Nephron (organoid): ENCODE measurements around the gene KMT2C.

Source experiments
- H3K27ac Mint-ChIP-seq, 3 experiments: 2 replicates each; pipeline ENCODE4 v1.8.0; 2020; ENCODE audit warnings: mixed read lengths in 3 of 3, mild to moderate bottlenecking in 2 of 3, moderate library complexity in 1 of 3
- H3K27me3 Mint-ChIP-seq: 2 replicates; pipeline ENCODE4 v1.8.0; 2021; ENCODE audit warnings: low read depth, mild to moderate bottlenecking, moderate library complexity, mixed read lengths
- H3K36me3 Mint-ChIP-seq: 2 replicates; pipeline ENCODE4 v1.8.0; 2020; ENCODE audit warnings: low read depth, mixed read lengths
- H3K4me1 Mint-ChIP-seq: 2 replicates; pipeline ENCODE4 v1.8.0; 2020; ENCODE audit warnings: mixed read lengths
- H3K4me3 Mint-ChIP-seq, 3 experiments: 2 replicates each; pipeline ENCODE4 v1.8.0; 2020; ENCODE audit warnings: mild to moderate bottlenecking in 3 of 3, mixed read lengths in 3 of 3, moderate library complexity in 2 of 3
- H3K9me3 Mint-ChIP-seq: 2 replicates; pipeline ENCODE4 v1.8.0; 2020; ENCODE audit warnings: mixed read lengths
- CTCF ChIP-seq, 3 experiments: fragments of 200-600 bp; sonication (generic); IDR thresholded peaks; one replicate each; pipeline ENCODE4 v1.5.0; 2021; ENCODE audit warnings: antibody characterized with exemption in 3 of 3; ENCODE audit not compliant: unreplicated experiment in 3 of 3

KMT2C gene

GRCh38 chr7:152196391-152196790 is 239.4 kb downstream of the KMT2C start:
- H3K4me1 Mint-ChIP-seq: no peaks in the 10 kb centered on the region
- no peaks in the 10 kb centered on the region for H3K27me3 Mint-ChIP-seq
- no peak for TF ChIP-seq CTCF (IDR thresholded peaks at IDR 0.05; ENCODE audit: unreplicated experiment in 3 of 3)

GRCh38 chr7:152193880-152194279 is 241.9 kb downstream of the KMT2C start:
- H3K36me3 Mint-ChIP-seq: peaks cover 79% of the 10 kb centered on the region
- H3K27me3 Mint-ChIP-seq: no peaks in the 10 kb centered on the region
- no peak overlapping the region for H3K4me3 Mint-ChIP-seq
- no peak overlapping the region for H3K27ac Mint-ChIP-seq
- no peaks in the 10 kb centered on the region for H3K4me1 Mint-ChIP-seq
- no peak for TF ChIP-seq CTCF (IDR thresholded peaks at IDR 0.05; ENCODE audit: unreplicated experiment in 3 of 3)
- H3K9me3 Mint-ChIP-seq: no peaks in the 10 kb centered on the region

More at GRCh38 chr7:152196391-152196790, 239.4 kb downstream of the KMT2C start:
- no peak overlapping the region for H3K27ac Mint-ChIP-seq
- no peak overlapping the region for H3K4me3 Mint-ChIP-seq
- peaks cover 72% of the 10 kb centered on the region for H3K36me3 Mint-ChIP-seq
- H3K9me3 Mint-ChIP-seq: no peaks in the 10 kb centered on the region

- Mint-ChIP-seq H3K4me1 (no peaks in the 10 kb centered on the region), H3K36me3 (peaks cover 72% of the 10 kb centered on the region), H3K4me3 (no peak overlapping the region), H3K9me3 (no peaks in the 10 kb centered on the region), H3K27me3 (no peaks in the 10 kb centered on the region), H3K27ac (no peak overlapping the region)
- no peak for TF ChIP-seq CTCF (IDR thresholded peaks at IDR 0.05; ENCODE audit: unreplicated experiment in 3 of 3)
Measured at GRCh38 chr7:152189061-152189460, 246.7 kb downstream of the KMT2C start.

GRCh38 chr7:152185558-152185957 is 250.2 kb downstream of the KMT2C start:
- Mint-ChIP-seq H3K4me1 (no peaks in the 10 kb centered on the region), H3K27ac (no peak overlapping the region), H3K4me3 (no peak overlapping the region), H3K27me3 (no peaks in the 10 kb centered on the region), H3K9me3 (no peaks in the 10 kb centered on the region), H3K36me3 (peaks cover 66% of the 10 kb centered on the region)
- TF ChIP-seq CTCF (IDR thresholded peaks at IDR 0.05; ENCODE audit: unreplicated experiment in 3 of 3): no peak

GRCh38 chr7:152180587-152180986 is 255.2 kb downstream of the KMT2C start:
- no peak overlapping the region for H3K4me3 Mint-ChIP-seq
- no peaks in the 10 kb centered on the region for H3K4me1 Mint-ChIP-seq
- H3K9me3 Mint-ChIP-seq: no peaks in the 10 kb centered on the region
- H3K27me3 Mint-ChIP-seq: no peaks in the 10 kb centered on the region
- no peak for TF ChIP-seq CTCF (IDR thresholded peaks at IDR 0.05; ENCODE audit: unreplicated experiment in 3 of 3)
- peaks cover 77% of the 10 kb centered on the region for H3K36me3 Mint-ChIP-seq
- H3K27ac Mint-ChIP-seq: no peak overlapping the region

- Mint-ChIP-seq H3K27me3 (no peaks in the 10 kb centered on the region), H3K4me1 (no peaks in the 10 kb centered on the region), H3K36me3 (peaks cover 73% of the 10 kb centered on the region), H3K9me3 (no peaks in the 10 kb centered on the region), H3K27ac (no peak overlapping the region), H3K4me3 (no peak overlapping the region)
- no peak for TF ChIP-seq CTCF (IDR thresholded peaks at IDR 0.05; ENCODE audit: unreplicated experiment in 3 of 3)
Measured at GRCh38 chr7:152180048-152180447, 255.8 kb downstream of the KMT2C start.
